Neural progenitor cell (in vitro differentiated cells): ENCODE data around the gene ZNF154. TPM values are rescaled to one million over a fixed set of nuclear protein-coding genes. Genes with fewer than 3 reads are reported as not detected.

ENCODE experiments used
- DNase-seq: peaks from one replicate; pipeline ENCODE4 v3.0.0-alpha.2; 2016; ENCODE audit warnings: low spot score
- H2AFZ ChIP-seq: fragments of 200-600 bp; sonication (generic); replicated peaks from 2 replicates; pipeline ENCODE4 v1.6.1; 2016; ENCODE audit warnings: antibody characterized with exemption
- H3F3A ChIP-seq: fragments of 200-600 bp; sonication (generic); 2 replicates; pipeline ENCODE4 v1.6.1; 2016; ENCODE audit warnings: antibody characterized with exemption, low read depth
- H3K27ac ChIP-seq: fragments of 200-600 bp; sonication (generic); 2 replicates; pipeline ENCODE4 v1.5.1; 2016; ENCODE audit warnings: mild to moderate bottlenecking
- H3K27me3 ChIP-seq: fragments of 200-600 bp; sonication (generic); 2 replicates; pipeline ENCODE4 v1.6.1; 2016; ENCODE audit warnings: mild to moderate bottlenecking, moderate library complexity
- H3K36me3 ChIP-seq: fragments of 200-600 bp; sonication (generic); 2 replicates; pipeline ENCODE4 v1.5.1; 2016
- H3K4me1 ChIP-seq: fragments of 200-600 bp; sonication (generic); 2 replicates; pipeline ENCODE4 v1.6.1; 2016; ENCODE audit warnings: mixed run types
- H3K4me2 ChIP-seq: fragments of 200-600 bp; sonication (generic); 2 replicates; pipeline ENCODE4 v1.6.1; 2016
- H3K4me3 ChIP-seq: fragments of 200-600 bp; sonication (generic); 2 replicates; pipeline ENCODE4 v1.5.1; 2016
- H3K79me2 ChIP-seq: fragments of 200-600 bp; sonication (generic); 2 replicates; pipeline ENCODE4 v1.6.1; 2016; ENCODE audit warnings: low read depth
- H3K9ac ChIP-seq: fragments of 200-600 bp; sonication (generic); 2 replicates; pipeline ENCODE4 v1.6.1; 2016
- H3K9me3 ChIP-seq: fragments of 200-600 bp; sonication (generic); 2 replicates; pipeline ENCODE4 v1.5.1; 2016; ENCODE audit warnings: low read depth
- H4K20me1 ChIP-seq: fragments of 200-600 bp; sonication (generic); 2 replicates; pipeline ENCODE4 v1.6.1; 2016; ENCODE audit warnings: low read depth
- H3K27ac Mint-ChIP-seq: 3 replicates; pipeline ENCODE4 v1.8.0; 2021; ENCODE audit warnings: mixed read lengths
- H3K27me3 Mint-ChIP-seq: 2 replicates; pipeline ENCODE4 v1.8.0; 2022; ENCODE audit warnings: low read depth, mild to moderate bottlenecking, inconsistent platforms, moderate library complexity, mixed read lengths; ENCODE audit not compliant: insufficient read depth
- H3K36me3 Mint-ChIP-seq: 3 replicates; pipeline ENCODE4 v1.8.0; 2021; ENCODE audit warnings: mixed read lengths
- H3K4me1 Mint-ChIP-seq: 3 replicates; pipeline ENCODE4 v1.8.0; 2021; ENCODE audit warnings: mixed read lengths
- H3K4me3 Mint-ChIP-seq: 3 replicates; pipeline ENCODE4 v1.8.0; 2021; ENCODE audit warnings: mild to moderate bottlenecking, moderate library complexity, mixed read lengths
- H3K9me3 Mint-ChIP-seq: 3 replicates; pipeline ENCODE4 v1.8.0; 2020; ENCODE audit warnings: mixed read lengths
- EZH2 ChIP-seq: fragments of 200-600 bp; sonication (generic); IDR thresholded peaks from 2 replicates; pipeline ENCODE4 v1.6.1; 2017; ENCODE audit warnings: antibody characterized with exemption, mild to moderate bottlenecking, moderate library complexity
- EZH2phosphoT487 ChIP-seq: fragments of 200-600 bp; sonication (generic); IDR thresholded peaks from 2 replicates; pipeline ENCODE4 v1.6.1; 2017; ENCODE audit warnings: antibody characterized with exemption
- total RNA-seq: library from RNA; depleted of rRNA; stranded (reverse); fragments of >200 nt; gene quantifications from 2 replicates; pipeline ENCODE4 v1.2.3, GENCODE V29; 2015; ENCODE audit warnings: low replicate concordance
- TF ChIP-seq, protein P1 (sequence below): fragments of 200-600 bp; sonication (generic); IDR thresholded peaks from 2 replicates; pipeline ENCODE4 v1.5.1; 2017; ENCODE audit warnings: antibody characterized with exemption, mild to moderate bottlenecking

ZNF154 gene
- total RNA-seq, 1 donor from 2014 or later, result 17.3 TPM

DNA sequence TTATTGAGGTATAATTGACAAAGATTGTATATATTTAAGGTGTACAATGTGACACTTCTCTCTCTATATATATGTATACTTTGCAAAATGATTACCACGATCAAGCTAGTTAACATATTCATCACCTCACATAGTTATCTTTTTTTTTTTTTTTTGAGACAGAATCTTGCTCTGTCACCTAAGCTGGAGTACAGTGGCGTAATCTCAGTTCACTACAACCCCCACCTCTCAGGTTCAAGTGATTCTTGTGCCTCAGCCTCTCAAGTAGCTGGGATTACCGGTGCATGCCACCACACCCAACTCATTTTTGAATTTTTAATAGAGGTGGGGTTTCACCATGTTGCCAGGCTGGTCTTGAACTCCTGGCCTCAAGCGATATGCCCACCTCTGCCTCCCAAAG is 36.5 kb downstream of the ZNF154 start:
- Mint-ChIP-seq H3K9me3 (peaks cover 16% of the 10 kb centered on the region), H3K36me3 (no peaks in the 10 kb centered on the region)

DNA sequence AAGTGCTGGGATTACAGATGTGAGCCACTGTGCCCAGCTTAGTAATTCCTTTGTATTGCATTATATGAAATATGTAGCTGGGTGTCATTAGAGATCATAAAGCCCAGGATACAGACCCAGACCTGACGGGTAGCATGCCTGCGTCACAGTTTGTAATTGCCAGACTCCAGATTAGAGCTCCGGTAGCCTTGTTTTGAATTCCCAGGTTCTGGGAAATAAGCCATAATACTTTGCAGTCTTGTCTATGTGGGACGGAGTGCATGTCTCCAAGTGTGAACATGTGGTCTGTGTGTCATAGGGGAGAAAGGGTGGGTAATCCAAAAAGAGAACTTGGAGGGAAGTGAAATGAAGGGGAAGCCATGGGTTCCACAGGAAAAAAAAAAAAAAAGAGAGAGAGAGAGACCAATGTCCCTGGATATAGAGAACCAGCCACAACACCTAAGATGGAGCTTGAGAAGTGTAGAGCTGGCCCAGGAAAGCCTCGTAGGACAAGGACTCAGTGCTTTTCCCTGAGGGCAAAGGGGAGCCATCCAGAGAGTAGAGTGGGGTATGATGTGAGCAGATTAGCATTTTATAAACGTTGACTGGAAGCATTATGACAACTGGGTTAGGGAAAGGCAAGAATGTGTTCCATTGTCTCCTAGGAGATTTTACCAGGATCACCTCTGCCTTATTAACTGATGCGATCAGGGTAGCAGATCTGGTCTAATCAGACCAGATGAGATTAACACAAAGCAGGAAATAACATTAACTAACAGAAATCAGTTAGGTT is 37.7 kb downstream of the ZNF154 start:
- H3K27me3 ChIP-seq, result peaks cover 59% of the 10 kb centered on the region
- no peaks in the 10 kb centered on the region for H3K36me3 ChIP-seq
- H2AFZ ChIP-seq, result no peak overlapping the region
- no peaks in the 10 kb centered on the region for H4K20me1 ChIP-seq
- H3K9me3 ChIP-seq, result no peaks in the 10 kb centered on the region
- no peak overlapping the region for H3K9ac ChIP-seq
- H3K4me1 ChIP-seq, result no peaks in the 10 kb centered on the region
- TF ChIP-seq EZH2 (no peak), EZH2phosphoT487 (no peak)
- TF ChIP-seq, protein P1, sequence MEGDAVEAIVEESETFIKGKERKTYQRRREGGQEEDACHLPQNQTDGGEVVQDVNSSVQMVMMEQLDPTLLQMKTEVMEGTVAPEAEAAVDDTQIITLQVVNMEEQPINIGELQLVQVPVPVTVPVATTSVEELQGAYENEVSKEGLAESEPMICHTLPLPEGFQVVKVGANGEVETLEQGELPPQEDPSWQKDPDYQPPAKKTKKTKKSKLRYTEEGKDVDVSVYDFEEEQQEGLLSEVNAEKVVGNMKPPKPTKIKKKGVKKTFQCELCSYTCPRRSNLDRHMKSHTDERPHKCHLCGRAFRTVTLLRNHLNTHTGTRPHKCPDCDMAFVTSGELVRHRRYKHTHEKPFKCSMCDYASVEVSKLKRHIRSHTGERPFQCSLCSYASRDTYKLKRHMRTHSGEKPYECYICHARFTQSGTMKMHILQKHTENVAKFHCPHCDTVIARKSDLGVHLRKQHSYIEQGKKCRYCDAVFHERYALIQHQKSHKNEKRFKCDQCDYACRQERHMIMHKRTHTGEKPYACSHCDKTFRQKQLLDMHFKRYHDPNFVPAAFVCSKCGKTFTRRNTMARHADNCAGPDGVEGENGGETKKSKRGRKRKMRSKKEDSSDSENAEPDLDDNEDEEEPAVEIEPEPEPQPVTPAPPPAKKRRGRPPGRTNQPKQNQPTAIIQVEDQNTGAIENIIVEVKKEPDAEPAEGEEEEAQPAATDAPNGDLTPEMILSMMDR, result no peak
- Mint-ChIP-seq H3K27ac (no peak overlapping the region), H3K4me3 (no peak overlapping the region), H3K27me3 (peaks cover 3% of the 10 kb centered on the region), H3K4me1 (no peaks in the 10 kb centered on the region), H3K9me3 (peaks cover 14% of the 10 kb centered on the region), H3K36me3 (no peaks in the 10 kb centered on the region)
- no peaks in the 10 kb centered on the region for H3F3A ChIP-seq
- DNase-seq, result no peak
- H3K79me2 ChIP-seq, result no peaks in the 10 kb centered on the region
- no peak overlapping the region for H3K4me2 ChIP-seq
- no peak overlapping the region for H3K4me3 ChIP-seq
- H3K27ac ChIP-seq, result no peak overlapping the region

More for the DNA sequence above, 36.5 kb downstream of the ZNF154 start:
- H3K36me3 ChIP-seq, result no peaks in the 10 kb centered on the region
- Mint-ChIP-seq H3K27ac (no peak overlapping the region), H3K27me3 (peaks cover 3% of the 10 kb centered on the region), H3K4me1 (no peaks in the 10 kb centered on the region), H3K4me3 (no peak overlapping the region)
- H2AFZ ChIP-seq, result no peak overlapping the region
- peaks cover 66% of the 10 kb centered on the region for H3K27me3 ChIP-seq
- H3K9me3 ChIP-seq, result no peaks in the 10 kb centered on the region
- no peaks in the 10 kb centered on the region for H4K20me1 ChIP-seq
- no peak overlapping the region for H3K9ac ChIP-seq
- H3K79me2 ChIP-seq, result no peaks in the 10 kb centered on the region
- H3K27ac ChIP-seq, result no peak overlapping the region
- TF ChIP-seq, protein P1, result no peak
- TF ChIP-seq EZH2phosphoT487 (no peak), EZH2 (no peak)
- H3K4me3 ChIP-seq, result no peak overlapping the region
- no peak overlapping the region for H3K4me2 ChIP-seq
- H3F3A ChIP-seq, result no peaks in the 10 kb centered on the region
- no peak for DNase-seq
- H3K4me1 ChIP-seq, result no peaks in the 10 kb centered on the region

- H3K4me3 Mint-ChIP-seq, result no peak within 1 kb of the TSS
These were observed 40.4 kb downstream of the ZNF154 start, which contains the start of gene ZSCAN4 for GRCh38 chr19:57668635-57669034. Gene ZSCAN4 (plus strand): TSS chr19:57668935. CDS start chr19:57676146, 7,211 bp downstream.

More at GRCh38 chr19:57668635-57669034, 40.4 kb downstream of the ZNF154 start, which contains the start of gene ZSCAN4:
- peaks cover 10% of the 10 kb centered on the region for H3K9me3 Mint-ChIP-seq
- H4K20me1 ChIP-seq, result no peaks in the 10 kb centered on the region
- TF ChIP-seq EZH2 (no peak), EZH2phosphoT487 (no peak)
- TF ChIP-seq, protein P1, result no peak
- no peaks in the 10 kb centered on the region for H3K36me3 Mint-ChIP-seq
- H3K36me3 ChIP-seq, result no peaks in the 10 kb centered on the region
- no peak within 1 kb of the TSS for H2AFZ ChIP-seq
- peaks cover 4% of the 10 kb centered on the region for H3K27me3 Mint-ChIP-seq
- H3K27me3 ChIP-seq, result peaks cover 49% of the 10 kb centered on the region
- peaks cover 7% of the 10 kb centered on the region for H3K4me1 Mint-ChIP-seq
- no peak within 1 kb of the TSS for H3K27ac Mint-ChIP-seq
- no peak within 1 kb of the TSS for H3K4me3 ChIP-seq
- no peaks in the 10 kb centered on the region for H3K9me3 ChIP-seq
- H3K9ac ChIP-seq, result no peak within 1 kb of the TSS
- H3K4me2 ChIP-seq, result no peak within 1 kb of the TSS
- no peak within 1 kb of the TSS for H3K27ac ChIP-seq
- peaks cover 7% of the 10 kb centered on the region for H3K4me1 ChIP-seq
- no peaks in the 10 kb centered on the region for H3K79me2 ChIP-seq
- no peak for DNase-seq
- H3F3A ChIP-seq, result peaks cover 19% of the 10 kb centered on the region
